Brain microvascular endothelial cell (primary cell): ENCODE data around the gene PTTG1IP.
A peak's percentile ranks its signal among the peaks of the same experiment; 100 is the strongest.

Experiments used
- DNase-seq: peaks from one replicate; pipeline ENCODE4 v3.0.0-alpha.2; 2020
- H3K27ac ChIP-seq: fragments of 250-450 bp; sonication (Bioruptor Pico); 2 replicates; pipeline ENCODE4 v1.5.1; 2020; ENCODE audit warnings: mild to moderate bottlenecking, moderate library complexity
- H3K27me3 ChIP-seq: fragments of 250-450 bp; sonication (Bioruptor Pico); replicated peaks from 2 replicates; pipeline ENCODE4 v1.5.1; 2020; ENCODE audit warnings: mild to moderate bottlenecking
- H3K36me3 ChIP-seq: fragments of 250-450 bp; sonication (Bioruptor Pico); replicated peaks from 2 replicates; pipeline ENCODE4 v1.5.1; 2020; ENCODE audit warnings: mild to moderate bottlenecking
- H3K4me3 ChIP-seq: 2 replicates; pipeline ENCODE4 v1.5.1; 2011; ENCODE audit warnings: low read depth, mild to moderate bottlenecking, control low read depth, low read length, moderate library complexity
- in situ Hi-C: cut with HindIII; loops from 2 replicates; pipeline ENCODE4 v1.10.0; 2017; ENCODE audit warnings: low sequenced_read_pairs, low pct_ligation_motif_present
- TF ChIP-seq, protein P1 (sequence below): IDR thresholded peaks from 2 replicates; pipeline ENCODE4 v1.5.1; 2011; ENCODE audit warnings: low read depth, mild to moderate bottlenecking, moderate library complexity, low read length, control low read depth, inconsistent platforms; ENCODE audit errors: missing control alignments

PTTG1IP gene

DNA sequence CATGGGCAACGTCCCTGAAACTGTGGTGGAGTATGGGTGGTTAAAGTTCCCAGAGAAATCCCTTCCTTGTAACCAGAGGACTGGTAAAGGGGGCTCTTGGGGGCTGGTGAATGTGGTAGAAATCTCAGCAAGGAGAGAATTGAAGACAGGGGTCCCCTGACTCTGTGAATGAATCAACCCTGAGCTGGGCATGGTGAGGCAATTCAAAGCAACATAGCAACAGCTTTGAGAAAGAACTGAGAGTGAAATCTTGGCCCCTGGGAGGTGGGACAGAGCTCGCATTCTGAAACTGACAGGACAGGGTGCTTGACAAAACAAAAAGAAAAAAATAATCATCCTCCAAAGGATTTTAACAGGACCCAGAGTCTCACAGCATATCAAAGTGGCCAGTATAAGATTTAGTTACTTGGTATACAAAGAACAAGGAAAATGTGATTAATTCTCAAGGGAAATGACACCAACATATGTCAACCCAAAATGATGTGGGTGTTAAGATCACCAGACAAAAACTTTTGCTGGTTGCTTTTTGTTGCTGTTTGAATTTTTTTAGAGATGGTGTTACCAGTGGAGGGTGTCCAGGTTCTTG lies 43.9 kb downstream of the PTTG1IP start:
- in situ Hi-C loops: no loop called here
- no peak overlapping the region for H3K4me3 ChIP-seq
- no peak for DNase-seq
- H3K27me3 ChIP-seq: no peaks in the 10 kb centered on the region
- H3K36me3 ChIP-seq: no peaks in the 10 kb centered on the region
- H3K27ac ChIP-seq: no peak overlapping the region
- TF ChIP-seq, protein P1, sequence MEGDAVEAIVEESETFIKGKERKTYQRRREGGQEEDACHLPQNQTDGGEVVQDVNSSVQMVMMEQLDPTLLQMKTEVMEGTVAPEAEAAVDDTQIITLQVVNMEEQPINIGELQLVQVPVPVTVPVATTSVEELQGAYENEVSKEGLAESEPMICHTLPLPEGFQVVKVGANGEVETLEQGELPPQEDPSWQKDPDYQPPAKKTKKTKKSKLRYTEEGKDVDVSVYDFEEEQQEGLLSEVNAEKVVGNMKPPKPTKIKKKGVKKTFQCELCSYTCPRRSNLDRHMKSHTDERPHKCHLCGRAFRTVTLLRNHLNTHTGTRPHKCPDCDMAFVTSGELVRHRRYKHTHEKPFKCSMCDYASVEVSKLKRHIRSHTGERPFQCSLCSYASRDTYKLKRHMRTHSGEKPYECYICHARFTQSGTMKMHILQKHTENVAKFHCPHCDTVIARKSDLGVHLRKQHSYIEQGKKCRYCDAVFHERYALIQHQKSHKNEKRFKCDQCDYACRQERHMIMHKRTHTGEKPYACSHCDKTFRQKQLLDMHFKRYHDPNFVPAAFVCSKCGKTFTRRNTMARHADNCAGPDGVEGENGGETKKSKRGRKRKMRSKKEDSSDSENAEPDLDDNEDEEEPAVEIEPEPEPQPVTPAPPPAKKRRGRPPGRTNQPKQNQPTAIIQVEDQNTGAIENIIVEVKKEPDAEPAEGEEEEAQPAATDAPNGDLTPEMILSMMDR: no peak

DNA sequence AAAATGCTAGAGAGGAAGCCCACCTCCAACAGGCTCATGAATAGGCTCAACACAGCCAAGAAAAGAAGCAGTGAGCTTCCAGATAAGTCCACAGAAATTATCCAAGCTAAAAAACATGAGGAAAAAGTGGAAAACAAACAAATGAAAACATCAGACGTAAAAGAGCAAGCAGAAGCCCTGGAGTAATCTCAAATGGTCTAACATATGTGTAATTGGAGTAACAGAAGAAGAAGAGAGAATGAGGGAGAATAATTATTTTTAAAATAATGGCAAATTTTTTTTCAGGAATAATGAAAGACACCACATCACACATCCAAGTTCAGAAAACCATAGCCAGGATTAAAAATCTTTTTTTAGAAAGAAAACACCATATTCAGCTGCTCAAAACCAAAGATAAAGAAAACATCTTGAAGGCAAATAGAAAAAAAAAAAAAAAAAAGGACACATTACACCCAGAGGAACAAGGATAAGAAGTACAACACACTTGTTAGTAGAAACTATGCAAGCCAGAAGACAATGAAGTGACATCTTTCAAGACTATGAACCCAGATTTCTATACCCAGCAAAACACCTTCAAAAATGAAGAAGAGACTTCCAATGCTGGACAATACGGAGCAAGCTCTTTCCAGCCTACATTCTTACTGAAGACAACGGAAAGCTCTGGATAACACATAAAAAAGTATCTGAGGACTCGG lies 45.0 kb downstream of the PTTG1IP start:
- DNase-seq: no peak
- H3K4me3 ChIP-seq: no peak overlapping the region
- in situ Hi-C loops: no loop called here
- TF ChIP-seq, protein P1: no peak
- no peaks in the 10 kb centered on the region for H3K36me3 ChIP-seq
- H3K27me3 ChIP-seq: no peaks in the 10 kb centered on the region
- H3K27ac ChIP-seq: no peak overlapping the region

DNA sequence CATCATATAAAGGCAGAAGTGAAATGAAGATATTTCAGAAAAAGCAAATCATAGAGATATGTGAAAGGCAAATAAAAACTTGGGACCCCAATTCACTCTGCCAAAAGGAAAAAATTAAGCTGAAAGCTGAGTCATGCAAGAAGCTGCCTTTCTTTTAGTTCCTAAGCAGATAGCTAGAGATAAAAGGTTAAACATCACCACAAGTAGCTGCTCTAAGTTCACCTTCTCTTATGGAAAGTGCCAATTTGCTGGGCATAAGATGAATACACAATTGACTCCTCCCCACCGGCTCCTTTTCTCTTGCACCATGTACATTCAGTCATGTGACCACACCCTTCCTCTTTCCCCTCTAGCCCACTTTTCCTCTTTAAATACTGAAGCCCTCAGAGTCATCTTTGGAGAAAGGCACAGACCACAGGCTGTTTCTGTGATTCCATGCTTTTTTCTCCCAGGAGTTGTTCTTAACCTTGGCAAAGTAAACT lies 50.3 kb downstream of the PTTG1IP start:
- TF ChIP-seq, protein P1: no peak
- Histone ChIP-seq H3K27ac (no peak overlapping the region), H3K27me3 (no peaks in the 10 kb centered on the region), H3K36me3 (no peaks in the 10 kb centered on the region), H3K4me3 (no peak overlapping the region)
- no peak for DNase-seq
- in situ Hi-C loops: no loop called here

DNA sequence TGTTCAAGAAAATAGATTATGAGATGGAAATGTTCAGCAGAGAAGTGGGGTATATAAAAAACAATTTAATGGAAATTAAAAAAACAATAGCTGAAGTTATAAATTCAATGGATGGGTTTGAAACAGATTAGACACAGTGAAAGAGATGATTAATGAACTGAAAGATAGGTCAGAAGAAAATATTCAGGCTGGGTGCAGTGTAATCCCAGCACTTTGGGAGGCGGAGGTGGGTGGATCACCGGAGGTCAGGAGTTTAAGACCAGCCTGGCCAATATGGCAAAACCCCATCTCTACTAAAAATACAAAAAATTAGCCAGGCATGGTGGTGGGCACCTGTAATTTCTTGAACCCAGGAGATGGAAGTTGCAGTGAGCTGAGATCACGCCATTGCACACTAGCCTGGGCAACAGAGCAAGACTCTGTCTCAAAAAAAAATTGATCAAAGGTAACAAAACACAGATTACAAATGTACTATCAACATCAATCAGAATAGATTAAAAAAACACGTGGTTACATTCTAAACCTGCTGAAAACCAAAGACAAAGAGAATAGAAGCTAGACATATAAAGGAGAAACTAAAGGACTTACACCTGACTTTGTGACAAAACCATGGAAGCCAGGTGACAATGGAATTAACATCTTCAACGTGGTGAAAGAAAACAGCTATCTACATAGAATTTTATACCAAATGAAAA lies 50.9 kb downstream of the PTTG1IP start:
- Histone ChIP-seq H3K36me3 (no peaks in the 10 kb centered on the region), H3K27ac (no peak overlapping the region), H3K27me3 (no peaks in the 10 kb centered on the region), H3K4me3 (no peak overlapping the region)
- TF ChIP-seq, protein P1: no peak
- in situ Hi-C loops: no loop called here
- DNase-seq: no peak

DNA sequence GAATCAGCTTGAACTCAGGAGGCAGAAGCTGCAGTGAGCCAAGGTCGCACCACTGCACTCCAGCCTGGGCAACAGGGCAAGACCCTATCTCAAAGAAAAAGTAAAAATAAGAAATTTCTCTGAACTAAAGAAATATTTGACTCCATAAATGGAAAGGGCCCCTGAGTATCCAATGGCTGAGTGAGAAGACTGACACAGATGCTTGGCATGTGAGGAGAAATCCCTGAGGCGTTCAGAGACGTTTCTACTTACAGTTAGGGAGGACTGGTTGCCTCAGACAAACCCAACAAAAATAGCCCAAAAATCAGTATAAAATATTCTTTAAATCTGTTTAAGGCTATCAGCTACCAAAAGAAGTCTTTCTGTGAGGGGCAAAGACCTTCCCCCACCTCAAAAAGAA lies 52.6 kb downstream of the PTTG1IP start:
- in situ Hi-C loops: no loop called here
- Histone ChIP-seq H3K27ac (no peak overlapping the region), H3K4me3 (no peak overlapping the region), H3K36me3 (no peaks in the 10 kb centered on the region), H3K27me3 (no peaks in the 10 kb centered on the region)
- DNase-seq: peak; percentile 22
- TF ChIP-seq, protein P1: no peak
